ENCODE data around the gene TBX19.

The TBX19 gene

GRCh38 chr1:168281603-168282325 is 1.1 kb downstream of the TBX19 start:
- no peak for DNase-seq

- DNase-seq, result no peak
Measured at GRCh38 chr1:168285521-168285790, 4.8 kb downstream of the TBX19 start.

GRCh38 chr1:168285971-168286927 is 5.6 kb downstream of the TBX19 start:
- DNase-seq, result no peak

- peak in 1 of 2 experiments; percentile 19 for DNase-seq
Measured at GRCh38 chr1:168287237-168287664, 6.6 kb downstream of the TBX19 start.

- DNase-seq, result no peak
Measured at GRCh38 chr1:168288311-168289052, 7.8 kb downstream of the TBX19 start.

- no peak for DNase-seq
Measured at GRCh38 chr1:168291222-168291837, 10.7 kb downstream of the TBX19 start.

- no peak for DNase-seq
Measured at GRCh38 chr1:168293356-168293755, 12.7 kb downstream of the TBX19 start.

- no peak for DNase-seq
Measured at GRCh38 chr1:168295411-168296114, 14.9 kb downstream of the TBX19 start.

GRCh38 chr1:168297019-168297730 is 16.5 kb downstream of the TBX19 start:
- DNase-seq, result no peak

- no peak for DNase-seq
Measured at GRCh38 chr1:168298446-168298845, 17.8 kb downstream of the TBX19 start.

GRCh38 chr1:168300626-168301025 is 19.9 kb downstream of the TBX19 start:
- no peak for DNase-seq

- DNase-seq, result no peak
Measured at GRCh38 chr1:168301664-168302320, 21.1 kb downstream of the TBX19 start.

GRCh38 chr1:168303716-168304540 is 23.3 kb downstream of the TBX19 start:
- DNase-seq, result no peak

GRCh38 chr1:168304865-168305264 is 24.2 kb downstream of the TBX19 start:
- DNase-seq, result no peak

GRCh38 chr1:168312718-168313604 is 32.3 kb downstream of the TBX19 start:
- no peak for DNase-seq

GRCh38 chr1:168316142-168316541 is 35.5 kb downstream of the TBX19 start:
- no peak for DNase-seq

GRCh38 chr1:168317309-168317708 is 36.6 kb downstream of the TBX19 start:
- no peak for DNase-seq

- no peak for DNase-seq
Measured at GRCh38 chr1:168319691-168320090, 39.0 kb downstream of the TBX19 start.

- no peak for DNase-seq
Measured at GRCh38 chr1:168320149-168320548, 39.5 kb downstream of the TBX19 start.

All from SW 1271 (cell line).